GM12891 (cell line): ENCODE data around the gene FCN2.

Experiments
- PAX5 ChIP-seq: IDR thresholded peaks from 2 replicates; pipeline ENCODE4 v1.6.1; 2011; ENCODE audit warnings: low read length, moderate library complexity, mild to moderate bottlenecking; ENCODE audit not compliant: insufficient read depth, severe bottlenecking
- POLR2A ChIP-seq: IDR thresholded peaks from 2 replicates; pipeline ENCODE4 v1.6.1; 2011; ENCODE audit warnings: low read depth, low read length, control low read depth
- POLR2AphosphoS5 ChIP-seq: IDR thresholded peaks from 2 replicates; pipeline ENCODE4 v1.6.1; 2011; ENCODE audit warnings: low read depth, low read length, control low read depth
- POU2F2 ChIP-seq: IDR thresholded peaks from 2 replicates; pipeline ENCODE4 v1.6.1; 2011; ENCODE audit warnings: low read depth, mild to moderate bottlenecking, control low read depth, low read length, moderate library complexity
- SPI1 ChIP-seq: IDR thresholded peaks from 2 replicates; pipeline ENCODE4 v1.6.1; 2011; ENCODE audit warnings: low read depth, low read length, control low read depth
- TAF1 ChIP-seq: IDR thresholded peaks from 2 replicates; pipeline ENCODE4 v1.6.1; 2011; ENCODE audit warnings: low read depth, low read length, control low read depth

- TF ChIP-seq POLR2A (no peak), SPI1 (no peak), TAF1 (no peak), POLR2AphosphoS5 (no peak), POU2F2 (no peak), PAX5 (no peak)
Observed at GRCh38 chr9:134895097-134895496, 14.5 kb downstream of the FCN2 start.
